Measurements from ENCODE around the gene FAM9B. TPM values are rescaled to one million over a fixed set of nuclear protein-coding genes. Genes with fewer than 3 reads are reported as not detected.

Gene FAM9B
- total and polyA plus RNA-seq, 2 experiments from 2014 or later, result not detected

- no peak for DNase-seq (ENCODE audit: low spot score)
- TF ChIP-seq EZH2 (IDR thresholded peaks at IDR 0.05; ENCODE audit: low read depth, unreplicated experiment) (no peak), ETS1 (IDR thresholded peaks at IDR 0.05) (no peak), STAT1 (IDR thresholded peaks at IDR 0.05; ENCODE audit: unreplicated experiment) (no peak), CREB1 (CRISPR knock-in tag; IDR thresholded peaks at IDR 0.05; ENCODE audit: low read depth) (no peak), NANOG (IDR thresholded peaks at IDR 0.05; ENCODE audit: borderline replicate concordance) (no peak), EZH2phosphoT487 (IDR thresholded peaks at IDR 0.05; ENCODE audit: unreplicated experiment) (no peak), ZNF462 (CRISPR knock-in tag; IDR thresholded peaks at IDR 0.05) (no peak)
- Mint-ChIP-seq H3K27me3 (ENCODE audit: insufficient read depth, low read depth, poor library complexity) (peaks cover 2% of the 10 kb centered on the region), H3K9me3 (no peaks in the 10 kb centered on the region; the same call in 1 of the 3 replicates), H3K36me3 (ENCODE audit: low read depth) (no peaks in the 10 kb centered on the region), H3K4me3 (no peak overlapping the region), H3K27ac (no peak overlapping the region), H3K4me1 (no peaks in the 10 kb centered on the region)
- Histone ChIP-seq H3F3A (replicated peaks; ENCODE audit: low read depth) (no peaks in the 10 kb centered on the region), H3K4me3 (no peak overlapping the region), H3K27me3 (ENCODE audit: insufficient read depth) (no peaks in the 10 kb centered on the region), H3K4me2 (no peak overlapping the region), H3K27ac (ENCODE audit: low read depth) (no peak overlapping the region), H3K79me2 (replicated peaks; ENCODE audit: insufficient read depth) (no peaks in the 10 kb centered on the region), H4K20me1 (replicated peaks; ENCODE audit: insufficient read depth) (no peaks in the 10 kb centered on the region), H3K9me2 (ENCODE audit: insufficient read depth) (no peaks in the 10 kb centered on the region), H3K4me1 (ENCODE audit: insufficient read depth) (no peaks in the 10 kb centered on the region), H2AFZ (no peak overlapping the region), H3K36me3 (ENCODE audit: insufficient read depth) (no peaks in the 10 kb centered on the region)
- ATAC-seq, result no peak
Observed at GRCh38 chrX:9023293-9023692, 10.6 kb downstream of the FAM9B start.
